Epithelial cell of proximal tubule (primary cell): ENCODE data around the gene TSC22D4. TPM values are rescaled to one million over a fixed set of nuclear protein-coding genes. Genes with fewer than 3 reads are reported as not detected.

ENCODE experiments used
- DNase-seq: peaks from one replicate; pipeline ENCODE4 v3.0.0-alpha.2; 2011; ENCODE audit warnings: low read depth
- H3K4me3 ChIP-seq: 2 replicates; pipeline ENCODE4 v1.5.1; 2011; ENCODE audit warnings: low read depth, mild to moderate bottlenecking, low read length
- CTCF ChIP-seq: conservative IDR thresholded peaks from 2 replicates; pipeline ENCODE4 v1.5.1; 2012; ENCODE audit warnings: low read depth, mild to moderate bottlenecking, low read length
- total RNA-seq: library from RNA; depleted of rRNA; stranded (reverse); fragments of >200 nt; gene quantifications from 2 replicates; pipeline ENCODE4 v1.2.3, GENCODE V29; 2015

The TSC22D4 gene
- total RNA-seq, 1 donor from 2014 or later, result 45.4 TPM

- H3K4me3 ChIP-seq, result no peak overlapping the region
- no peak for DNase-seq
- no peak for TF ChIP-seq CTCF
Observed at GRCh38 chr7:100516135-100516812, 37.3 kb upstream of the TSC22D4 start.

GRCh38 chr7:100515072-100515532 is 36.1 kb upstream of the TSC22D4 start:
- no peak overlapping the region for H3K4me3 ChIP-seq
- TF ChIP-seq CTCF, result no peak
- no peak for DNase-seq

DNA sequence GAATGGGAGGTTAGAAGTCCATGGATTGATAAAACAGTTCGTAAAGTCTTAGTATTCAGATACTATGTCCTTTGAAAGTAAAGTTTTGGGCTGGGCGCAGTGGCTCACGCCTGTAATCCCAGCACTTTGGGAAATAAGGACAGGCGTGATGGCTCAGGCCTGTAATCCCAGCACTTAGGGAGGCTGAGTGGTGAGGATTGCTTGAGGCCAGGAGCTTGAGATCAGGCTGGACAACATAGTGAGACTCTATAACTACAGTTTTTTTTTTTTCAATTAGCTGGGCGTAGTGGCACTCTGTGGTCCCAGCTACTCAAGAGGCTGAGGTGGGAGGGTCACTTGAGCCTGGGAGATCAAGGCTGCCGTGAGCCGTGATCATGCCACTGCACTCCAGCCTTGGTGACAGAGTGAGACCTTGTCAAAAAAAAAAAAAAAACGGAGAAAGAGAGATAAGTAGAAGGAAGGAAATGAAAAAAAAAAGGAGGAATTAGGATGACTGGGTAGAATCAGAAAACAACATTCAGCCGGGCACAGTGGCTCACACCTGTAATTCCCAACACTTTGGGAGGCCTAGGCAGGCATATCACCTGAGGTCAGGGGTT is 34.3 kb upstream of the TSC22D4 start:
- no peak for TF ChIP-seq CTCF
- no peak for DNase-seq
- H3K4me3 ChIP-seq, result no peak overlapping the region

GRCh38 chr7:100510437-100511239 is 31.6 kb upstream of the TSC22D4 start:
- TF ChIP-seq CTCF, result no peak
- DNase-seq, result no peak
- no peak overlapping the region for H3K4me3 ChIP-seq

GRCh38 chr7:100509231-100509630 is 30.2 kb upstream of the TSC22D4 start:
- no peak for TF ChIP-seq CTCF
- DNase-seq, result no peak
- no peak overlapping the region for H3K4me3 ChIP-seq

GRCh38 chr7:100506356-100506923 is 27.4 kb upstream of the TSC22D4 start:
- no peak for DNase-seq
- H3K4me3 ChIP-seq, result no peak overlapping the region
- TF ChIP-seq CTCF, result no peak
